Measurements from ENCODE around the gene KIAA1755.
"Not testable (repeated sequence)": the region's sequence is repeated elsewhere in the genome, so short reads cannot be mapped to it uniquely, and the experiment has no call there.

Gene KIAA1755

GRCh38 chr20:38262931-38263330 is 2.4 kb upstream of the KIAA1755 start:
- DNase-seq = no peak

GRCh38 chr20:38261054-38261390 is 487 bp upstream of the KIAA1755 start:
- no peak for DNase-seq

GRCh38 chr20:38260025-38260377 is 534 bp downstream of the KIAA1755 start:
- DNase-seq = no peak

GRCh38 chr20:38258545-38259215 is 1.9 kb downstream of the KIAA1755 start:
- DNase-seq = no peak

GRCh38 chr20:38256966-38257365 is 3.6 kb downstream of the KIAA1755 start:
- DNase-seq = no peak

- no peak for DNase-seq
Observed at GRCh38 chr20:38256021-38256420, 4.5 kb downstream of the KIAA1755 start.

- no peak for DNase-seq
Observed at GRCh38 chr20:38255393-38255792, 5.1 kb downstream of the KIAA1755 start.

- not testable (repeated sequence) for DNase-seq
Observed at GRCh38 chr20:38254621-38255020, 5.9 kb downstream of the KIAA1755 start.

- no peak for DNase-seq
Observed at GRCh38 chr20:38253571-38253970, 7.0 kb downstream of the KIAA1755 start.

GRCh38 chr20:38252292-38253288 is 7.9 kb downstream of the KIAA1755 start:
- DNase-seq = no peak

GRCh38 chr20:38251441-38251840 is 9.1 kb downstream of the KIAA1755 start:
- not testable (repeated sequence) for DNase-seq

- no peak for DNase-seq
Observed at GRCh38 chr20:38250609-38251008, 9.9 kb downstream of the KIAA1755 start.

- no peak for DNase-seq
Observed at GRCh38 chr20:38249536-38250310, 10.8 kb downstream of the KIAA1755 start.

GRCh38 chr20:38248133-38248532 is 12.4 kb downstream of the KIAA1755 start:
- no peak for DNase-seq

GRCh38 chr20:38247725-38248124 is 12.8 kb downstream of the KIAA1755 start:
- DNase-seq = not testable (repeated sequence)

- no peak for DNase-seq
Observed at GRCh38 chr20:38247166-38247509, 13.4 kb downstream of the KIAA1755 start.

GRCh38 chr20:38246357-38247165 is 14.0 kb downstream of the KIAA1755 start:
- DNase-seq = no peak

- DNase-seq = no peak
Observed at GRCh38 chr20:38245753-38246152, 14.8 kb downstream of the KIAA1755 start.

GRCh38 chr20:38243709-38244020 is 16.9 kb downstream of the KIAA1755 start:
- no peak for DNase-seq

- no peak for DNase-seq
Observed at GRCh38 chr20:38242848-38243708, 17.5 kb downstream of the KIAA1755 start.

- DNase-seq = no peak
Observed at GRCh38 chr20:38241201-38241600, 19.3 kb downstream of the KIAA1755 start.

GRCh38 chr20:38239441-38239840 is 21.1 kb downstream of the KIAA1755 start:
- DNase-seq = no peak

Data from activated T-cell treated with anti-CD3 and anti-CD28 coated beads, Interleukin-2, amount 50 U/mL, for 1 hour (primary cell).